ENCODE measurements around the gene RAPGEF2. TPM values are rescaled to one million over a fixed set of nuclear protein-coding genes. Genes with fewer than 3 reads are reported as not detected.

Gene RAPGEF2
- total and polyA plus RNA-seq, 10 of the 15 experiments (the other 5 are each of a cell fraction or from before 2014, with no cell fraction given), result 0.31 to 24.0 (median 2.9) TPM

DNA sequence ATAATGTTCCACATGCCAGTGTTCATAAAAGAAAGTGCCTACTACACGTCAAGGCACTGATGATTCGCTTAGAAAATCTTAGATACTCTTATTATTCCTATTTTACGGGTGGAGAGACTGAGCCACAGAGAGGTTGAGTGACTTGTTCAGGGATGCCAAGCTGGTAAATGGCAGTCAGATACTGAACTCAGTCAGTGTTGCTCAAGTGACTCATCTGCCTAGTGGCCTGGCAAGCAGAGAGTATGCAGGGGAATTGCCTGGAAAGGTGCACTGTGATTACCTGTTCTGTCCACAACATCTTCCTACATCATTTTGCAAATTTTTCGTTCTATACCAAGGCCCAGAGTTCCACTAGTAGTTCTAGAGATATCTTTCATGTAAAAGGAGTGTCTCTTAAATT, 68.4 kb downstream of the RAPGEF2 start:
- ChIA-PET POLR2A (no interaction called here), CTCF (interaction anchor here (0.7 kb wide), 1 partner anchor 93 kb away, joined by 3 read pairs; no protein-coding TSS in a partner anchor), SMC1A (ENCODE audit: uncharacterized antibody, unreplicated experiment) (interaction anchor here (1.6 to 3.9 kb wide), 3 partner anchors 65 to 313 kb away, joined by 3 to 25 read pairs (median 20); no protein-coding TSS in a partner anchor), RAD21 (ENCODE audit: unreplicated experiment) (interaction anchor here (1.1 kb wide), 2 partner anchors 32 to 315 kb away, joined by 3 read pairs; no protein-coding TSS in a partner anchor)
- Histone ChIP-seq H3K27me3 (replicated peaks in 1 of 2; ENCODE audit: control insufficient read depth in 2 of 2, insufficient read depth in 2 of 2, low read length in 1 of 2) (no peaks in the 10 kb centered on the region), H3K27ac (ENCODE audit: control insufficient read depth, insufficient read depth) (no peak overlapping the region), H4K20me1 (ENCODE audit: control insufficient read depth, insufficient read depth) (no peaks in the 10 kb centered on the region), H2AFZ (ENCODE audit: control insufficient read depth, low read depth, low read length) (no peak overlapping the region), H3K9ac (ENCODE audit: control insufficient read depth, insufficient read depth, low read length) (no peak overlapping the region), H3K4me3 (no peak overlapping the region), H3K79me2 (ENCODE audit: control insufficient read depth, insufficient read depth, low read length) (peaks cover 69% of the 10 kb centered on the region), H3K36me3 (ENCODE audit: control insufficient read depth in 2 of 2, insufficient read depth in 2 of 2, low read length in 1 of 2) (no peaks in the 10 kb centered on the region), H3K9me3 (replicated peaks; ENCODE audit: control insufficient read depth, insufficient read depth, low read length) (no peaks in the 10 kb centered on the region; the same call in 1 of the 3 replicates), H3K4me2 (ENCODE audit: control insufficient read depth, insufficient read depth) (no peak overlapping the region; the same call in 1 of the 2 replicates), H3K4me1 (ENCODE audit: control insufficient read depth, insufficient read depth, low read length) (peaks cover 36% of the 10 kb centered on the region)
- in situ Hi-C loops (cut with MboI) (no loop called here), intact Hi-C loops (cut with micrococcal nuclease; ENCODE audit: unreplicated experiment) (loop anchor here (10.0 kb wide), 1 partner anchor 274 kb away; no protein-coding TSS in a partner anchor)
- DNase-seq (ENCODE audit: low read depth, low spot score) (no peak), ATAC-seq (no peak), FAIRE-seq (no peak)
- no peak for TF ChIP-seq TCF3 (IDR thresholded peaks at IDR 0.05; ENCODE audit: borderline replicate concordance, insufficient read depth, low read depth, low read length)
- no peak for TF ChIP-seq SMAD5 (IDR thresholded peaks at IDR 0.05; ENCODE audit: low read depth)
- TF ChIP-seq, protein P1, sequence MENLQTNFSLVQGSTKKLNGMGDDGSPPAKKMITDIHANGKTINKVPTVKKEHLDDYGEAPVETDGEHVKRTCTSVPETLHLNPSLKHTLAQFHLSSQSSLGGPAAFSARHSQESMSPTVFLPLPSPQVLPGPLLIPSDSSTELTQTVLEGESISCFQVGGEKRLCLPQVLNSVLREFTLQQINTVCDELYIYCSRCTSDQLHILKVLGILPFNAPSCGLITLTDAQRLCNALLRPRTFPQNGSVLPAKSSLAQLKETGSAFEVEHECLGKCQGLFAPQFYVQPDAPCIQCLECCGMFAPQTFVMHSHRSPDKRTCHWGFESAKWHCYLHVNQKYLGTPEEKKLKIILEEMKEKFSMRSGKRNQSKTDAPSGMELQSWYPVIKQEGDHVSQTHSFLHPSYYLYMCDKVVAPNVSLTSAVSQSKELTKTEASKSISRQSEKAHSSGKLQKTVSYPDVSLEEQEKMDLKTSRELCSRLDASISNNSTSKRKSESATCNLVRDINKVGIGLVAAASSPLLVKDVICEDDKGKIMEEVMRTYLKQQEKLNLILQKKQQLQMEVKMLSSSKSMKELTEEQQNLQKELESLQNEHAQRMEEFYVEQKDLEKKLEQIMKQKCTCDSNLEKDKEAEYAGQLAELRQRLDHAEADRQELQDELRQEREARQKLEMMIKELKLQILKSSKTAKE (IDR thresholded peaks at IDR 0.05; ENCODE audit: low read depth, poor library complexity, severe bottlenecking), result no peak
- TF ChIP-seq, protein P2, sequence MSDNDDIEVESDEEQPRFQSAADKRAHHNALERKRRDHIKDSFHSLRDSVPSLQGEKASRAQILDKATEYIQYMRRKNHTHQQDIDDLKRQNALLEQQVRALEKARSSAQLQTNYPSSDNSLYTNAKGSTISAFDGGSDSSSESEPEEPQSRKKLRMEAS (IDR thresholded peaks at IDR 0.05; ENCODE audit: low read depth, low read length), result no peak
- no peak for TF ChIP-seq HDAC6 (IDR thresholded peaks at IDR 0.05; ENCODE audit: unreplicated experiment)
- no peak for TF ChIP-seq SIN3A (IDR thresholded peaks at IDR 0.05; ENCODE audit: low read depth, low read length)
- TF ChIP-seq RAD51 (IDR thresholded peaks at IDR 0.05), result no peak
- TF ChIP-seq JUNB (IDR thresholded peaks at IDR 0.05), result no peak
- 55% methylated on average over 4 of the region's 4 CpGs for WGBS (ENCODE audit: insufficient coverage, insufficient replicate concordance, low lambda C conversion rate, missing lambda C conversion rate)
- no TSS peak for BruUV-seq (replicated peaks)
